Measurements from ENCODE around the gene KSR2.

Gene KSR2

GRCh38 chr12:117855165-117855564, 113.6 kb downstream of the KSR2 start:
- no peak for DNase-seq

- DNase-seq, result peak; percentile 7
Observed at GRCh38 chr12:117854339-117855012, 114.3 kb downstream of the KSR2 start.

GRCh38 chr12:117853600-117853999, 115.2 kb downstream of the KSR2 start:
- DNase-seq, result no peak

DNA sequence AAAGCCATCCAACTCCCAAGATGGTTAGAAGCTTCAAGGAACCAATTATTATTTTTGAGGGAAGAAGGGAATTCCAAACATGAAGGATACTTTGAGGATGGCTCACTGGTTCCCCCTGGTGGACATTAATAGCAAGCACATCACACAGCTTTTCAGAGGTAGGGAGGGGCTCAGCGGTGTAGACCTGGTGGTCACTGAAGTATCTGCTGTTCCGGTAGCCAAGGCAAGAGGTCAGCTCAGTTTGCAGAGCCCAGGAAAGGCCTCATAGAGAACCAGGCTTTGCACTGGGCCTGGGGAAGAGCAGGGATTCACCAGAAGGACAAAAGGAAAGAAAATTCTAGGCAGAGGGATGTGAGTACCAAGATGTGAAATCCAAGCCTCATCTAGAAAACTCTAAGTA, 118.7 kb downstream of the KSR2 start:
- DNase-seq, result no peak

GRCh38 chr12:117847371-117847770, 121.4 kb downstream of the KSR2 start:
- DNase-seq, result no peak

DNA sequence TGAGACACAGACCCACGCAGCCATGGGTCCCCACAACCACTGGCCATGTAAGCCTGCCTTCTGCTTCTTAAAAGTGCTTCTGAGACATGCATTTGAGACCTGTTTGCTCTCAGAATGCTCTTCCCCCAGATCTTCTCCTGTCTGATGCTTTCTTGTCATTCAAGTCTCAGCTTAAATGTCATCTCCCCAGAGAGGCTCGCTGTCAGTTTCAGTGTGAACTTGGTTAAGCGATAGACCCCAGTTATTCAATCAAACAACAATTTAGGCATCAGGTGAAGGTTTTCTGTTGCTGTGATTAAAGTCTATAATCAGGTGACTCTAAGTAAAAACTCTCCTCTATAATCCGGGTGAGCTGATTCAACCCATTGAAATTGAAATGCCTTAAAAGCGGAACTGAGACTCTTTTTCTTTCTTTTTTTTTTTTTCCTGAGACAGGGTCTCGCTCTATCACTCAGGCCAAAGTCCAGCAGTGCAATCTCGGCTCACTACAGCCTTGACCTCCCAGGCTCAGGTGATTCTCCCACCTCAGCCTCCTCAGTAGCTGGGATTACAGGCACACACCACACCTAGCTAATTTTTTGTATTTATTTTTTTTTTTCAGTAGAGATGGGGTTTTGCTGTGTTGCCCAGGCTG, 123.4 kb downstream of the KSR2 start:
- DNase-seq, result no peak

- DNase-seq, result no peak
Observed at GRCh38 chr12:117844114-117844830, 124.5 kb downstream of the KSR2 start.

- no peak for DNase-seq
Observed at GRCh38 chr12:117842630-117843029, 126.2 kb downstream of the KSR2 start.

GRCh38 chr12:117842220-117842619, 126.6 kb downstream of the KSR2 start:
- no peak for DNase-seq

DNA sequence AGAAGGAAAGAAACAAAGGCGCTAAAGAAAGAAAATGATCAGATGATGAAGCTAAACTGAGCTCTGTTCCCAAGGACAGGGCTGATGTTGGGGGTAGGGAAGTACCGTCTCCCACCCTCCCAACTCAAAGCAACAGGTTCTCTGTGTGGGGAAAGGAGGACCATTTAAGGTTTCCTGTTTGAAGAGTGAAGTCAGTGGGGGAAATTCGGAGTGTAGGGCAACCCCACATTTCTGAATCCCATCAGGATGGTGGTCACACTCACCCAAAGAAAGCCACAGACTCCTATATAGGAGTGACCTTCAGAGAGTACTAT, 131.1 kb downstream of the KSR2 start:
- no peak for DNase-seq

DNA sequence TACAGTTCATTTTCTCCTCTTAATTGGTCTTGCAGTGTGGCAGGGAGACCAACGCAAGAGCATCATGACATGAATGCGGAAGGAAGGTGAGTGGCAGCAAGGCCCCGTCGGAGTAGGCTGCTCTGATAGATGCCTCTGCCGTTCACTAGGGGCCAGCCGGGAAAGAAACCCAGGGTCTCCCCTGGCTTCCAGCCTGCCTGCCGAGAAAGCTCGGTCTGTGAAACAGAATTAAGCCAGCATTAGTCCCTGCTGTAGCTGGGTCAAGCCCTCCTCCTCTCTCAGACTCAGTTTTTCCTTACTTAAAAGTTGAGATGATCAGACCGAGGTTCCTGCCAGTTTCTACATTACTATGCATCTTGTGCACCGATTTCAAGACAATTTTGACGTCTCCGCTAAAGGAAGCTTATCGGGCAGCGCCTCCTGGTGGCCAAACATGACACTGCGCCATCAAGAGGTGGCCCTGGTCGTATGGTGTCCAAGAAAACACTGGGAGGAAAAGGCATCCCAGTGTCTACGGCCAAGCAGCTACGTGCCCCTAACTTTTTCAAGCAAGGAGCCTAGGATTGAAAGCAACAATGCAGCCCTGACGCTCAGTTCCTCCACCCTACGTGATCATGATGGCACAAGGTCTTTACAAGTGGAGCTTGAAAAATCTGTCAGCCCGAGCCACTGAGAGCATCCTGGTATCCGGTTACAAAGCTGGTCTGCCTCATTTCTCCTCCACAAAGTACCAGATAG, 131.6 kb downstream of the KSR2 start:
- DNase-seq, result peak; percentile 16

- DNase-seq, result no peak
Observed at GRCh38 chr12:117836476-117836875, 132.3 kb downstream of the KSR2 start.

GRCh38 chr12:117835156-117835555, 133.6 kb downstream of the KSR2 start:
- no peak for DNase-seq

DNA sequence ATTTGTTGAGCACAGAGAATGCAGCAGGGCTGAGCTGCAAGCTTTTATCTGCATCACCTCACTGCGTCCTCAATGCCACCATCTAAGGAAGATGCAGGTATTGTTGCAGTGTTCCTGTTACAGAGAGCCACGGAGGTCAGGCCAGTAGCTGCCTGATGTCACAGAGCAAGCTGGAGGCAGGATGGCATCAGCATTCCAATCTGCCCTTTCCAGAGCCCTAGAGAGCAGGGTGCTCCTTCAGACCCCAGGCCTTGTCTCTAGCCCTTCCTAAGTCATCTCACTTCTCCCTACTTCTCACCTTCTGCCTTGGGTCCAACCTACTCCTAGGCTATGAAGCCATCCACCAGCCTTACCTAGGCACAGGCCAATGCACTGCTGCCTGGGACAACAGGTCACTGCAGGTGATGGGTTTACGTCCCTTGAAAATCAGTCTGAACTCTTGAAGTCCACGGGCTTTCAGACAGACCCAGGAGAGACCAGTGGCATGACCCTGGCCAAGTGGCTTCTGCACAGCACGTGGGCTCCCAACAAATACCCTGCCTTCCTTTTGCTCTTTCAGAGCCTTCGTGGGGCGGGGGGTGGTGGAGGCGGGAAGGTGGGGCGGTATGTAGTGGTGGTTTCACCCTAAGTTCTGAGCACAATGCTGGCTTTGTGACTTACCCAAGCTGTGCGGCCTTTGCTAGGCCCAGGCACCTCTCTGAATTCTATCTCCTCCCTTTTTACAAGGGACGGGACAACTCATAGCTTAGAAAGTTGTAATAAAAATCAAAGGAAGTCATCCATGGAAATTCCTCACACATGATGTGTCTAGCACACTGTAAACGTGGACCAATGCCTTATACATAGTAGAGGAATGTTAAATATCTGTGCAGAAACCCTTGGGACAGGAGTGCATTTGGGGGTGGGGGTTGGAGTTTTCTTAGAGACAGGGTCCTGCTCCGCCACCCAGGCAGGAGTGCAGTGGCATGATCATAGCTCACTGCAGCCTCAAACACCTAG, 136.0 kb downstream of the KSR2 start:
- no peak for DNase-seq

DNA sequence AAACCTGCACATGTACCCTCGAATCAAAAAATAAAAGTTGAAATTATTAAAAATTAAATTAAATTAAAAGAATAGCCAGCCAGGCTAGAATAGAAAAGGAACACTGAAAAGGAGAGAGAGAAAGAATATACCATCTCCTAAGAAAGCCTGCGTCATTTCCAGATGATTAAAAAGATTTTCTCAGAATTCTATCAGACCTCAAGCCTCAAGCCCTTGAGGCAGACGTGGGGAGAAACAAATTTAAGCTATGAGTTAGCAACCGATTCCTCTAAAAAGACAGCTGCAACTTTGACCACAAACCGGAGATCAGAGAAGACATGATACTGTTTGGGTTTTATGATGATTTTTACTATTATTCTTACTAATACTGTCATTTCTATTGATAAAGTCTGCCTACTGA, 138.3 kb downstream of the KSR2 start:
- no peak for DNase-seq

GRCh38 chr12:117829108-117829507, 139.7 kb downstream of the KSR2 start:
- no peak for DNase-seq

GRCh38 chr12:117827660-117828059, 141.1 kb downstream of the KSR2 start:
- DNase-seq, result no peak

DNA sequence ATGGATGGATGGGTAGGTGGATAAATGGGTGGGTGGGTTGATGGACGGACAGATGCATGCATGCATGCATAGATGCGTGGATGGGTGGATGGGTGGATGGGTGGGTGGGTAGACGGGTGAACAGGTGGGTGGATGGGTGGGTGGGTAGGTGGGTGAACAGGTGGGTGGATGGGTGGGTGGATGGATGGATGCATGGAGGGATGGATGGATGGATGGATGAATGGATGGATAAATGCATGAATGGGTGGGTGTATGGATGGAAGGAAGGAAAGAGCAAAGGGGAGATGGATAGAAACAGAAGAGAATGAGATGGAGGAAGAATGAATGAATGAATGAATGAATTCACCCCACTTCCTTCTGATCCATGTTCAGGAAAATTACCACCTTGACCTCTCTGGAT, 143.0 kb downstream of the KSR2 start:
- no peak for DNase-seq

GRCh38 chr12:117821480-117822175, 147.2 kb downstream of the KSR2 start:
- DNase-seq, result no peak

GRCh38 chr12:117820216-117820907, 148.4 kb downstream of the KSR2 start:
- DNase-seq, result no peak

GRCh38 chr12:117819160-117819559, 149.6 kb downstream of the KSR2 start:
- no peak for DNase-seq

All from GDM1 (cell line).